ENCODE measurements around the gene SDK1. TPM values are rescaled to one million over a fixed set of nuclear protein-coding genes. Genes with fewer than 3 reads are reported as not detected.

Gene SDK1
- total RNA-seq, 4 donors from 2014 or later = 1.2 to 1.8 (median 1.5) TPM

DNA sequence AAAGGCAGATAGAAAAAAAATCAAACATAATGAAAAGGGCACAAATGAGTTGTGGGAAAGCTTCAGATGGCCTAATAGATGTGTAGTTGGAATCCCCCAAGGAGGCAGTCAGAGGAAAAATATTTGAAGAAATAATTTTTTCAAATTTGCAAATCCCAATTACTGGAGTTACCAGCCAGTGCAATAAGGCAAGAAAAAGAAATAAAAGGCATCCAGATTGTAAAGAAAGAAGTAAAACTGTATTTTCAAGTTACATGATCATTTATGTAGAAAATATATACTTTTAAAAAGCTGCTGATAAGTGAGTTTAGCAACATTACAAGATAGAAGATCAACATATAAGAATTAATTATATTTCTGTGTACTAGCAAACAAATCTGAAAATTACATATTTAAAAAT is 329.0 kb downstream of the SDK1 start:
- ATAC-seq (no peak), DNase-seq (no peak)
- H3K4me1 ChIP-seq = no peaks in the 10 kb centered on the region
- no peak overlapping the region for H3K27ac ChIP-seq
- peaks cover 0 to 5% (median 0%) of the 10 kb centered on the region in 3 donors for H3K9me3 ChIP-seq
- no peaks in the 10 kb centered on the region for H3K36me3 ChIP-seq
- H3K4me3 ChIP-seq = no peak overlapping the region
- in situ Hi-C loops (cut with MboI; ENCODE audit: low sequenced_read_pairs in 4 of 4) (no loop called here), intact Hi-C loops (cut with DNase I; ENCODE audit: low total_unique reads) (no loop called here)
- no peaks in the 10 kb centered on the region for H3K27me3 ChIP-seq
- TF ChIP-seq CTCF (IDR thresholded peaks at IDR 0.05 in 4 of 5, conservative IDR thresholded peaks at IDR 0.05 in 1 of 5) = no peak
- no peak for TF ChIP-seq POLR2A (IDR thresholded peaks at IDR 0.05)

DNA sequence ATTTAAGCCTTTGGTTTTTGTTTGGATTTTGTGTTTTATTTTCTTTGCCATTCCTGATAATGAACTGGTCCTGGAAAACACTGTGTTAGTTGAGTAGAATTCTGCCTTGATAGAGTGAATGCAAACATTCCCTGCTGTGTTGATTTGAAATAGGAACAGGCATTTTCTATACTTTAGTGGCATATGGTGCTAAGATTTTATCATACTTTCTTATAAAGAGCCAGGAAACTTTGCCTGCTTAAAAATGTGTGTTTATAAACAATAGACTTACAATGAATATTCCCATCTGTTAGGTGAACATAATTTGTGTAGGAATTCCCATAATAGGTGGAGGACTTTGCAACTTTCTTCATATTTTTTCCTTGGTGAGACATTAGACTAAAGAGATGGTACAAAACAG is 333.3 kb downstream of the SDK1 start:
- Histone ChIP-seq H3K27me3 (no peaks in the 10 kb centered on the region), H3K4me3 (no peak overlapping the region), H3K9me3 (peaks cover 0 to 5% (median 0%) of the 10 kb centered on the region in 3 donors), H3K36me3 (no peaks in the 10 kb centered on the region), H3K4me1 (no peaks in the 10 kb centered on the region), H3K27ac (no peak overlapping the region)
- ATAC-seq = no peak
- intact Hi-C loops (cut with DNase I; ENCODE audit: low total_unique reads) = no loop called here
- no peak for TF ChIP-seq CTCF (IDR thresholded peaks at IDR 0.05 in 4 of 5, conservative IDR thresholded peaks at IDR 0.05 in 1 of 5)
- TF ChIP-seq POLR2A (IDR thresholded peaks at IDR 0.05) = no peak
- no peak for DNase-seq
- in situ Hi-C loops (cut with MboI; ENCODE audit: low sequenced_read_pairs in 4 of 4) = no loop called here

GRCh38 chr7:3636131-3636860 is 335.2 kb downstream of the SDK1 start:
- Histone ChIP-seq H3K36me3 (no peaks in the 10 kb centered on the region), H3K4me1 (no peaks in the 10 kb centered on the region), H3K4me3 (no peak overlapping the region), H3K9me3 (no peaks in the 10 kb centered on the region), H3K27ac (no peak overlapping the region), H3K27me3 (no peaks in the 10 kb centered on the region)
- no peak for ATAC-seq
- in situ Hi-C loops (cut with MboI; ENCODE audit: low sequenced_read_pairs in 4 of 4) (no loop called here), intact Hi-C loops (cut with DNase I; ENCODE audit: low total_unique reads) (no loop called here)
- TF ChIP-seq CTCF (IDR thresholded peaks at IDR 0.05 in 4 of 5, conservative IDR thresholded peaks at IDR 0.05 in 1 of 5) (no peak), POLR2A (IDR thresholded peaks at IDR 0.05) (no peak)
- no peak for DNase-seq

GRCh38 chr7:3639253-3639652 is 338.2 kb downstream of the SDK1 start:
- in situ Hi-C loops (cut with MboI; ENCODE audit: low sequenced_read_pairs in 4 of 4) = no loop called here

More at GRCh38 chr7:3639253-3639652, 338.2 kb downstream of the SDK1 start:
- no peak for TF ChIP-seq CTCF (IDR thresholded peaks at IDR 0.05 in 4 of 5, conservative IDR thresholded peaks at IDR 0.05 in 1 of 5)
- TF ChIP-seq POLR2A (IDR thresholded peaks at IDR 0.05) = no peak
- Histone ChIP-seq H3K4me3 (no peak overlapping the region), H3K27ac (no peak overlapping the region), H3K4me1 (no peaks in the 10 kb centered on the region), H3K9me3 (no peaks in the 10 kb centered on the region), H3K36me3 (no peaks in the 10 kb centered on the region), H3K27me3 (no peaks in the 10 kb centered on the region)
- intact Hi-C loops (cut with DNase I; ENCODE audit: low total_unique reads) = no loop called here
- DNase-seq (no peak), ATAC-seq (no peak)
